Measurements from ENCODE around the gene ADAM8.

DNA sequence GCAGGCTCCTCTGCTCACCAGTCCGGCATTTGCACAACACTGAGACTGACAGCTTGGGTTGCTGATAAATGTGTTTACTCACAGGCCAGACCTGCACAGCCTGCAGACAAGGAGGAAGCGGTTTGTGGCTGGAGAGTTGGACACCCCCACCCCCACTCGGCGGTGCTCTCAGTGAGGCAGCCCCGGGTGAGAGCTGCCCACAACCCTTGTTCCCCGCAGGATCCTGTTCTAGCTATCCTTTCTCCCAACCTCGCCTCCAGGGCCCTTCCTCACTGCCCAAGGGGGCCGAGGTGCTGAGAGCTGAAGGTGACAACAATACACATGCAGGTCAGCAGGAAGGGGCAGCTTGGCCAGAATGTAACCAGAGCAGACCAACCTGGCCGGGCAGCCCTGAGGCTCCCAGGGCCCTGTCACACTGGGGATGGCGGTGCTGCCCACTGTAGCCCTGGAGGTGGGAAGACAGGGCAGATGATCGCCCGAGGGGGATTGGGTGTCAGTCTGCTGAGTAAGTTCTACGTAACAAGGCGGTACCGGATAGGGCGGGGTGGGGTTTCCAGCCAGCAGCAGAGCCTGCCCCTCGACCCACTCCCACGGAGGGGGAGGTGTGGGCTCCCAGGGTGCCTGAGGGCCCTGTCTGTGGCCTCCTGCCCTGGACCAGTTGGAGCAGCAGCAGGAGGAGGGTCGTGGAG lies 2.1 kb upstream of the ADAM8 start:
- no peak for TF ChIP-seq EZH2 (IDR thresholded peaks at IDR 0.05; ENCODE audit: low read length, missing control alignments)
- TF ChIP-seq, protein P1, sequence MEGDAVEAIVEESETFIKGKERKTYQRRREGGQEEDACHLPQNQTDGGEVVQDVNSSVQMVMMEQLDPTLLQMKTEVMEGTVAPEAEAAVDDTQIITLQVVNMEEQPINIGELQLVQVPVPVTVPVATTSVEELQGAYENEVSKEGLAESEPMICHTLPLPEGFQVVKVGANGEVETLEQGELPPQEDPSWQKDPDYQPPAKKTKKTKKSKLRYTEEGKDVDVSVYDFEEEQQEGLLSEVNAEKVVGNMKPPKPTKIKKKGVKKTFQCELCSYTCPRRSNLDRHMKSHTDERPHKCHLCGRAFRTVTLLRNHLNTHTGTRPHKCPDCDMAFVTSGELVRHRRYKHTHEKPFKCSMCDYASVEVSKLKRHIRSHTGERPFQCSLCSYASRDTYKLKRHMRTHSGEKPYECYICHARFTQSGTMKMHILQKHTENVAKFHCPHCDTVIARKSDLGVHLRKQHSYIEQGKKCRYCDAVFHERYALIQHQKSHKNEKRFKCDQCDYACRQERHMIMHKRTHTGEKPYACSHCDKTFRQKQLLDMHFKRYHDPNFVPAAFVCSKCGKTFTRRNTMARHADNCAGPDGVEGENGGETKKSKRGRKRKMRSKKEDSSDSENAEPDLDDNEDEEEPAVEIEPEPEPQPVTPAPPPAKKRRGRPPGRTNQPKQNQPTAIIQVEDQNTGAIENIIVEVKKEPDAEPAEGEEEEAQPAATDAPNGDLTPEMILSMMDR (conservative IDR thresholded peaks at IDR 0.05 in 1 of 2, IDR thresholded peaks at IDR 0.05 in 1 of 2; ENCODE audit: low read depth in 1 of 2, low read length in 2 of 2), result no peak
